Esophagus muscularis mucosa (tissue), 4 donors: Measurements from ENCODE around the gene EIF4G1. TPM values are rescaled to one million over a fixed set of nuclear protein-coding genes. Genes with fewer than 3 reads are reported as not detected.

Experiments
- DNase-seq: peaks from one replicate; pipeline ENCODE4 v3.0.0-alpha.2; 2017; ENCODE audit errors: extremely low spot score
- H3K27ac ChIP-seq, 4 donors: fragments of 200-600 bp; sonication (generic); replicated peaks in 1 of 4; 1 replicate in 3 of 4; 2 replicates in 1 of 4; pipeline ENCODE4 v1.5.1; 2016 to 2019; ENCODE audit warnings: mild to moderate bottlenecking in 1 of 4
- H3K27me3 ChIP-seq, 4 donors: fragments of 200-600 bp; sonication (generic); one replicate each; pipeline versions ENCODE4 v1.5.1 to v1.6.0; 2016 to 2019
- H3K36me3 ChIP-seq, 4 donors: fragments of 200-600 bp; sonication (generic); one replicate each; pipeline ENCODE4 v1.5.1; 2016 to 2019
- H3K4me1 ChIP-seq, 4 donors: fragments of 200-600 bp; sonication (generic); one replicate each; pipeline ENCODE4 v1.5.1; 2016 to 2019
- H3K4me3 ChIP-seq, 4 donors: fragments of 200-600 bp; sonication (generic); 1 replicate in 2 of 4; 2 replicates in 2 of 4; pipeline ENCODE4 v1.5.1; 2016 to 2019; ENCODE audit warnings: mild to moderate bottlenecking in 4 of 4, moderate library complexity in 1 of 4
- H3K9me3 ChIP-seq, 4 donors: fragments of 200-600 bp; sonication (generic); 1 replicate in 3 of 4; 2 replicates in 1 of 4; pipeline ENCODE4 v1.5.1; 2016 to 2019
- CTCF ChIP-seq, 3 experiments: fragments of 200-600 bp in 2 of 3; fragments of 450-650 bp in 1 of 3; sonication (generic) in 2 of 3; IDR thresholded peaks; one replicate each; pipeline ENCODE4 v1.5.1; 2017 to 2019; ENCODE audit warnings: antibody characterized with exemption in 3 of 3, mild to moderate bottlenecking in 2 of 3, moderate library complexity in 1 of 3
- EP300 ChIP-seq: sonication (generic); formaldehyde crosslinking; IDR thresholded peaks from one replicate; pipeline ENCODE4 v1.6.1; 2017; ENCODE audit warnings: antibody characterized with exemption
- POLR2A ChIP-seq: fragments of 450-650 bp; IDR thresholded peaks from one replicate; pipeline ENCODE4 v1.6.1; 2017; ENCODE audit warnings: antibody characterized with exemption, moderate library complexity, mild to moderate bottlenecking, low read depth
- POLR2AphosphoS5 ChIP-seq, 2 donors: sonication (generic); formaldehyde crosslinking; IDR thresholded peaks; one replicate each; pipeline ENCODE4 v1.6.1; 2017; ENCODE audit warnings: antibody characterized with exemption in 2 of 2
- WGBS: methylation state at CpG from one replicate; pipeline ENCODE4 v1.1.5; 2018; 5-methylcytosine and 5-hydroxymethylcytosine counted together
- intact Hi-C: fragments of 100-400 bp; cut with DNase I; formaldehyde crosslinking; loops from one replicate; pipeline ENCODE4 v1.15.1; 2023
- total RNA-seq, 4 donors: library from RNA; depleted of rRNA; stranded (reverse); fragments of >200 nt; gene quantifications; one replicate each; pipeline versions ENCODE4 v1.1.0 to v1.2.1, GENCODE V29; 2016

EIF4G1 gene
- total RNA-seq, 4 donors from 2014 or later = 291 to 418 (median 360) TPM

GRCh38 chr3:184354754-184355153 is 40.3 kb downstream of the EIF4G1 start:
- Histone ChIP-seq H3K4me1 (peaks cover 0 to 36% (median 13%) of the 10 kb centered on the region in 4 donors), H3K27ac (no peak overlapping the region), H3K36me3 (peaks cover 0 to 52% (median 17%) of the 10 kb centered on the region in 4 donors), H3K4me3 (no peak overlapping the region), H3K27me3 (no peaks in the 10 kb centered on the region), H3K9me3 (no peaks in the 10 kb centered on the region)
- no peak for DNase-seq
- TF ChIP-seq CTCF (IDR thresholded peaks at IDR 0.05) (no peak), POLR2AphosphoS5 (IDR thresholded peaks at IDR 0.05) (no peak), EP300 (no peak), POLR2A (no peak)
- intact Hi-C loops = no loop called here
- 83% methylated on average over 5 of the region's 8 CpGs for WGBS

- intact Hi-C loops = no loop called here
- no peak overlapping the region for H3K27ac ChIP-seq
- no peaks in the 10 kb centered on the region for H3K27me3 ChIP-seq
- peaks cover 4 to 40% (median 19%) of the 10 kb centered on the region in 4 donors for H3K4me1 ChIP-seq
- no peaks in the 10 kb centered on the region for H3K9me3 ChIP-seq
- DNase-seq = no peak
- peaks cover 0 to 52% (median 17%) of the 10 kb centered on the region in 4 donors for H3K36me3 ChIP-seq
- TF ChIP-seq POLR2A (no peak), POLR2AphosphoS5 (IDR thresholded peaks at IDR 0.05) (no peak), CTCF (IDR thresholded peaks at IDR 0.05) (no peak), EP300 (no peak)
- whole genome bisulfite sequencing = 85% methylated on average over 17 of the region's 18 CpGs
- no peak overlapping the region for H3K4me3 ChIP-seq
These were observed 41.0 kb downstream of the EIF4G1 start for GRCh38 chr3:184355261-184356040.

- no peak for DNase-seq
- Histone ChIP-seq H3K9me3 (no peaks in the 10 kb centered on the region), H3K27ac (no peak overlapping the region), H3K4me3 (no peak overlapping the region), H3K27me3 (no peaks in the 10 kb centered on the region), H3K4me1 (peaks cover 10 to 36% (median 23%) of the 10 kb centered on the region in 4 donors), H3K36me3 (peaks cover 0 to 47% (median 17%) of the 10 kb centered on the region in 4 donors)
- TF ChIP-seq POLR2AphosphoS5 (IDR thresholded peaks at IDR 0.05) = no peak
- no peak for TF ChIP-seq POLR2A
- intact Hi-C loops = no loop called here
- WGBS = 90% methylated on average over 17 of the region's 24 CpGs
These were observed 43.1 kb downstream of the EIF4G1 start for GRCh38 chr3:184357248-184358123.

DNA sequence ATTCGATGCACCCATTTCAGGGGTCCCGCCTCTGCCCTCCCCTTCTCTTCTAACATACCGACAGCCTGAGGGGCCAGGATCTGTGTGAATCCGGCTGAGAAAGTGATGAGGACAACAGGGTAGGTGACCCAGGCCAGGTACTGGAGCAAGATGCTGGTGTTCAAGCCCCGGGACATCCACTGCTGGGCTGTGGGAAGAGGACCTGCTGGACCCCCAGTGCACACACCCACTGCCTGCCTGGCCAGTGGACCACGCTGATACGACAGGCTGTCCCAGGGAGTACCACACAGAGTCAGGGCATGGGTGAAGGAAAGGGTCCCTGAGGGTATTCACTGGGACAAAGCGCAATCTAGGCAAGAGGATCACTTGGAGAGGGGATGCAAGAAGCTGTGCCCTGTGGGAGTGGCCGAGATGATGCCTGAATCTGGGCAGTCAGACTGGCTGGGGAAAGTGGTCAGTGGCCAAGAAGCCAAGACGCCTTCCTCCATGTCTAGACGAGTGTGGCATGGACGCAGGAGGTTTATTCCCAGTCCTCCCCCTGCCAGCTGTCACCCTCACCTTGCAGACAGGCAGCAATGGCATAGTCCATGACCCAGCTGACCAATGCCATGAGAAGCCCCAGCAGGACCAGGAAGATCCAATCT is 43.8 kb downstream of the EIF4G1 start:
- Histone ChIP-seq H3K9me3 (no peaks in the 10 kb centered on the region), H3K4me3 (no peak overlapping the region), H3K27me3 (no peaks in the 10 kb centered on the region), H3K36me3 (peaks cover 0 to 41% (median 17%) of the 10 kb centered on the region in 4 donors), H3K4me1 (peaks cover 10 to 36% (median 23%) of the 10 kb centered on the region in 4 donors), H3K27ac (no peak overlapping the region)
- WGBS = 92% methylated on average over 6 of the region's 12 CpGs
- TF ChIP-seq POLR2A (no peak), CTCF (IDR thresholded peaks at IDR 0.05) (no peak), POLR2AphosphoS5 (IDR thresholded peaks at IDR 0.05) (no peak), EP300 (no peak)
- DNase-seq = no peak
- intact Hi-C loops = no loop called here

DNA sequence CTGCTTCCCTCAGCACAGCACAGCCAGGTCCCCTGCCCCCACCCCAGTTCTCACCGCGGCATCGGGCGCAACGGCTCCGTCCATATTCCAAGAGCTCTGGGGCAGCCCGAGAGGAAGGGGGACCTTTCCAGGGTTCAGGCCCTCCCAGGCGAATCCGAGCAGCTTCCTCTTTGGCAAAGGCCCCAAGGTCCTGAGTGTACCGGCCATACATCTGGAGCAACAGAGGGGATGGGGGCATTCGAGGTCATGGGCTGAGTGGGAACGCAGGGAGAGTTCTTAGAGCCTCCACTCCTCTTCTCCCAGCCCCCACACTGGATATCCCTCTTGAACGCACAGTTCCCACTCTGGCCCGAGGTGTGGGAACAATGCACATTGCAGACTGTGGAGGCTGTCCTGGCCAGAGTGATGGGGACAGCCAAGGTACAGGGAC is 44.5 kb downstream of the EIF4G1 start:
- Histone ChIP-seq H3K27ac (no peak overlapping the region), H3K27me3 (no peaks in the 10 kb centered on the region), H3K4me3 (no peak overlapping the region), H3K36me3 (peaks cover 0 to 40% (median 17%) of the 10 kb centered on the region in 4 donors), H3K9me3 (no peaks in the 10 kb centered on the region), H3K4me1 (peaks cover 16 to 41% (median 29%) of the 10 kb centered on the region in 4 donors)
- DNase-seq = no peak
- intact Hi-C loops = no loop called here
- no peak for TF ChIP-seq POLR2A
- no peak for TF ChIP-seq EP300
- TF ChIP-seq POLR2AphosphoS5 (IDR thresholded peaks at IDR 0.05) = no peak
- TF ChIP-seq CTCF (IDR thresholded peaks at IDR 0.05) = no peak
- whole genome bisulfite sequencing = 73% methylated on average over 6 of the region's 14 CpGs
